Fibroblast of pulmonary artery (primary cell): Measurements from ENCODE around the gene ZFP57.
A peak's percentile ranks its signal among the peaks of the same experiment; 100 is the strongest.
"Not testable (repeated sequence)": the region's sequence is repeated elsewhere in the genome, so short reads cannot be mapped to it uniquely, and the experiment has no call there.

Source experiments
- DNase-seq: peaks from one replicate; pipeline ENCODE4 v3.0.0-alpha.2; 2010; ENCODE audit warnings: low read depth
- H3K4me3 ChIP-seq: replicated peaks from 2 replicates; pipeline ENCODE4 v1.5.1; 2011; ENCODE audit warnings: low read depth, mild to moderate bottlenecking, control low read depth, low read length, moderate library complexity
- TF ChIP-seq, protein P1 (sequence below): IDR thresholded peaks from 2 replicates; pipeline ENCODE4 v1.5.1; 2011; ENCODE audit warnings: mild to moderate bottlenecking, control low read depth, low read length, inconsistent platforms; ENCODE audit errors: missing control alignments

Gene ZFP57

GRCh38 chr6:29678114-29678513 lies 2.8 kb downstream of the ZFP57 start:
- DNase-seq = peak; percentile 32
- TF ChIP-seq, protein P1, sequence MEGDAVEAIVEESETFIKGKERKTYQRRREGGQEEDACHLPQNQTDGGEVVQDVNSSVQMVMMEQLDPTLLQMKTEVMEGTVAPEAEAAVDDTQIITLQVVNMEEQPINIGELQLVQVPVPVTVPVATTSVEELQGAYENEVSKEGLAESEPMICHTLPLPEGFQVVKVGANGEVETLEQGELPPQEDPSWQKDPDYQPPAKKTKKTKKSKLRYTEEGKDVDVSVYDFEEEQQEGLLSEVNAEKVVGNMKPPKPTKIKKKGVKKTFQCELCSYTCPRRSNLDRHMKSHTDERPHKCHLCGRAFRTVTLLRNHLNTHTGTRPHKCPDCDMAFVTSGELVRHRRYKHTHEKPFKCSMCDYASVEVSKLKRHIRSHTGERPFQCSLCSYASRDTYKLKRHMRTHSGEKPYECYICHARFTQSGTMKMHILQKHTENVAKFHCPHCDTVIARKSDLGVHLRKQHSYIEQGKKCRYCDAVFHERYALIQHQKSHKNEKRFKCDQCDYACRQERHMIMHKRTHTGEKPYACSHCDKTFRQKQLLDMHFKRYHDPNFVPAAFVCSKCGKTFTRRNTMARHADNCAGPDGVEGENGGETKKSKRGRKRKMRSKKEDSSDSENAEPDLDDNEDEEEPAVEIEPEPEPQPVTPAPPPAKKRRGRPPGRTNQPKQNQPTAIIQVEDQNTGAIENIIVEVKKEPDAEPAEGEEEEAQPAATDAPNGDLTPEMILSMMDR = no peak
- H3K4me3 ChIP-seq = no peak overlapping the region

DNA sequence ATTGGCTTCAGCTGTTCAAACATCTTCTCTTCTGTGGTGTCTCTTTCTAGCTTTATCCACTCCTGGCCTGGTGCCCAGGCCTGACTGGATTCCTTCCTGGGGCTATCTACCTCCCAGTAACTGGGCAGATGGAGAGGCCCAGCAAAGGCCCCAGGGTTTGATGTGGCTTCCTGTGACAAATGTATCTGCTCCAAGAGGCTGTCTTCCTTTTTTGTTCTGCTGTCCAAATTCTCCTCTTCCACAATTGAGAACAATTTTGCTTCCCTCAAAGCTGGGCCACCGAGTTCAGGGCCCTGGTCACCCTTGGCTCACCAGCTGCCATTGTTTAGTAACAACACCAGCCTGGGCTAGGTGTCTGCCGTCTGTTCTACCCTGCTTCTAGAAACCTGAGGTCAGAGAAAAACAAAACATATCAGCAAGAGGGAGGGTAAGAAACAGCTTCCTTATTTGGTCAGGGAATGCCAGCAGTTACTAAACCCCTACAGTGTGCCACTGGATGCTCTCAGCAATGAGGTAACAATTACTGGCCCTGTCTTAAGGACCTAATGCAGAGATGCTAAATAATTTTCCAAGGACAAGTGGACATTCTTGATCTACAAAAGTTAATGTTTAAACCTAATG lies 3.9 kb downstream of the ZFP57 start:
- H3K4me3 ChIP-seq = no peak overlapping the region
- peak; percentile 71 for DNase-seq
- TF ChIP-seq, protein P1 = no peak

GRCh38 chr6:29675561-29675960 lies 5.4 kb downstream of the ZFP57 start:
- TF ChIP-seq, protein P1 = no peak
- H3K4me3 ChIP-seq = no peak overlapping the region
- no peak for DNase-seq

DNA sequence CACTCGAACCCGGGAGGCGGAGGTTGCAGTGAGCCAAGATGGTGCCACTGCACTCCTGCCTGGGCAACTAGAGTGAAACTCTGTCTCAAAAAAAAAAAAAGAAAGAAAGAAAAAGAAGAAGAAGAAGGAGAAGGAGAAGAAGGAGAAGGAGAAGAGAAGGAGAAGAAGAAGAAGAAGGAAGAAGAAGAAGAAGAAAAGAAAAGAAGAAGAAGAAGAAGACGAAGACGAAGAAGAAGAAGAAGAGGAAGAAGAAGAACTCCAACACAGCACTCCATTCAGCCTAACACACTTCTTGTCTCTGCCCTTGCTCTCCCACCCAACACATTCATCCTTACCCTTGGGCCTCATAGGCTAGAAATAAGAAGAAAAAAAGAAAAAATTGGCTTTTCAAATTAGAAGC lies 6.9 kb downstream of the ZFP57 start:
- TF ChIP-seq, protein P1 = no peak
- no peak for DNase-seq
- no peak overlapping the region for H3K4me3 ChIP-seq

DNA sequence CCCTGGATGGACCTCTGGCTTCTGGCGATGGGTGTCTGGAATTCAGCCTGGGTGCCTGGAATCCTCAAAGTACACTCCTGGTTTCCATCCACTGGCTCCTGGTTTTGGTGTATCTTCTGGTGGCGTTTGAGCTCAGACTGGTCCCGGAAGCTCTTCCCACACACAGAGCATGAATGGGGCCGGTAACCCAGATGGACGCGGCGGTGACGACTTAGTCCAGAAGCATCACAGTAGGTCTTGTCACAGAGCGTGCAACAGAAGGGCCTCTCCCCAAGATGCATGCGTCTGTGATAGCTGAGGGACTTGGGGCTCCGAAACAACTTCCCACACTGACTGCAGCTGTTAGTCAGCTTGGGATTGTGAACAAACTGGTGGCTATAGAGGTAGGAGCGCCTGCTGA lies 7.8 kb downstream of the ZFP57 start:
- TF ChIP-seq, protein P1 = no peak
- no peak overlapping the region for H3K4me3 ChIP-seq
- no peak for DNase-seq

DNA sequence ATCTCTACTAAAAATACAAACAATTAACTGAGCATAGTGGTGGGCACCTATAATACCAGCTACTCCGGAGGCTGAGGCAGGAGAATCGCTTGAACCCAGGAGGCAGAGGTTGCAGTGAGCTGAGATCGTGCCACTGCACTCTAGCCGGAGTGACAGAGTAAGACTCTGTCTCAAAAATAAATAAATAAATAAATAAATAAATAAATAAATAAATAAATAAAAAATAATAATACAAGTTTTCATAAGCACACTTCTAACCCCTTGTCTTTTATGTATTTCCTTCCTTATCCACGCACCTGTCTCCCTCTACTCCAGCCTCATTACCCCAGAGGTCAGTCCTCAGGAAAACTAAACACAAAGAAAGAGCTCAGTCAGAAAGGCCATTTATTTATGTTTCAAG lies 8.8 kb downstream of the ZFP57 start:
- H3K4me3 ChIP-seq, DNase-seq: not testable (repeated sequence)

DNA sequence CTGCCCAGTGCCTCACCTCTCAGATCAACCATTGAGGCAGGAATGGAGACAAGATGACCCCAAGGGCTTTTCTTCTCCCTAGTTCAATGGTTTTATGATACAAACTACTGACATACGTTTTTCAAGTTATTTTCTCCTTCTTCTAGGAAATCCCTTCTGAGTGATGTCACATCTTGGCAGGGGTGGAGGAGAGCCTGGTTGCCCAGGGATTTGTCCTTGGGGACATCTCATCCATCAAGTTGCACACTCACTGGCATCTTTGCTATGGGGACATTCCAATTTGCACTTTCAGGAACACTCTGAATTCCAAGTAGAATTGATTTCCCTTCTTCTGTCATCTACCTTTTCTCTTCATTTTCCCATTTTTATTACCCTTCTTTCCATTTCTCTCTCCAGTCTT lies 9.9 kb downstream of the ZFP57 start:
- no peak for DNase-seq
- H3K4me3 ChIP-seq = no peak overlapping the region
- TF ChIP-seq, protein P1 = no peak
